Neural progenitor cell (in vitro differentiated cells): ENCODE data around the gene DCC.

Experiments used
- EZH2 ChIP-seq: fragments of 200-600 bp; sonication (generic); IDR thresholded peaks from 2 replicates; pipeline ENCODE4 v1.6.1; 2017; ENCODE audit warnings: antibody characterized with exemption, mild to moderate bottlenecking, moderate library complexity
- EZH2phosphoT487 ChIP-seq: fragments of 200-600 bp; sonication (generic); IDR thresholded peaks from 2 replicates; pipeline ENCODE4 v1.6.1; 2017; ENCODE audit warnings: antibody characterized with exemption
- TF ChIP-seq, protein P1 (sequence below): fragments of 200-600 bp; sonication (generic); IDR thresholded peaks from 2 replicates; pipeline ENCODE4 v1.5.1; 2017; ENCODE audit warnings: antibody characterized with exemption, mild to moderate bottlenecking

DNA sequence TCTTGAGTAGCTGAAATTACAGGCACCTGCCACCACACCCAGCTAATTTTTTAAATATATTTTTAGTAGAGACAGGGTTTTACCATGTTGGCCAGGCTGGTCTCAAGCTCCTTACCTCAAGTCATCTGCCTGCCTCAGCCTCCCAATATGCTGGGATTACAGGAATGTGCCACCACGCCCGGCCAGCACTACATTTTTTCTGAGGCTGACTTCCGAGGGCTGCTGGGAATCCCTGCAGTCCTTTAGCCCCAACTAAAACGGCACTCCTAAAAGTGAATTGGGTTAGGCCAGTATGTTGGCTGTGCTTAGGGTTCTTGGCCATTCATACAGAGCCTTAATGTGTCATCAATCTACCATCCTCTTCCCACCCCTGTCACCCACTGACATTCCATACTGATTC lies 375.4 kb downstream of the DCC start:
- TF ChIP-seq, protein P1, sequence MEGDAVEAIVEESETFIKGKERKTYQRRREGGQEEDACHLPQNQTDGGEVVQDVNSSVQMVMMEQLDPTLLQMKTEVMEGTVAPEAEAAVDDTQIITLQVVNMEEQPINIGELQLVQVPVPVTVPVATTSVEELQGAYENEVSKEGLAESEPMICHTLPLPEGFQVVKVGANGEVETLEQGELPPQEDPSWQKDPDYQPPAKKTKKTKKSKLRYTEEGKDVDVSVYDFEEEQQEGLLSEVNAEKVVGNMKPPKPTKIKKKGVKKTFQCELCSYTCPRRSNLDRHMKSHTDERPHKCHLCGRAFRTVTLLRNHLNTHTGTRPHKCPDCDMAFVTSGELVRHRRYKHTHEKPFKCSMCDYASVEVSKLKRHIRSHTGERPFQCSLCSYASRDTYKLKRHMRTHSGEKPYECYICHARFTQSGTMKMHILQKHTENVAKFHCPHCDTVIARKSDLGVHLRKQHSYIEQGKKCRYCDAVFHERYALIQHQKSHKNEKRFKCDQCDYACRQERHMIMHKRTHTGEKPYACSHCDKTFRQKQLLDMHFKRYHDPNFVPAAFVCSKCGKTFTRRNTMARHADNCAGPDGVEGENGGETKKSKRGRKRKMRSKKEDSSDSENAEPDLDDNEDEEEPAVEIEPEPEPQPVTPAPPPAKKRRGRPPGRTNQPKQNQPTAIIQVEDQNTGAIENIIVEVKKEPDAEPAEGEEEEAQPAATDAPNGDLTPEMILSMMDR: no peak
- TF ChIP-seq EZH2phosphoT487 (no peak), EZH2 (no peak)
